Smooth muscle cell (in vitro differentiated cells): ENCODE data around the gene TRIM25. TPM values are rescaled to one million over a fixed set of nuclear protein-coding genes. Genes with fewer than 3 reads are reported as not detected.

Source experiments
- DNase-seq: peaks from one replicate; lab custom pipeline; 2025; ENCODE audit not compliant: unreplicated experiment; lab: John Stamatoyannopoulos, UW
- H2AFZ ChIP-seq: fragments of 200-600 bp; sonication (generic); 2 replicates; pipeline ENCODE4 v1.6.0; 2016; ENCODE audit warnings: antibody characterized with exemption, low read depth, mild to moderate bottlenecking
- H3F3A ChIP-seq: fragments of 200-600 bp; sonication (generic); 2 replicates; pipeline ENCODE4 v1.6.0; 2017; ENCODE audit warnings: antibody characterized with exemption, low read depth
- H3K27ac ChIP-seq: fragments of 200-600 bp; sonication (generic); 2 replicates; pipeline ENCODE4 v1.5.1; 2016; ENCODE audit warnings: low read depth, mild to moderate bottlenecking
- H3K27me3 ChIP-seq: fragments of 200-600 bp; sonication (generic); 2 replicates; pipeline ENCODE4 v1.6.1; 2016; ENCODE audit warnings: low read depth, mild to moderate bottlenecking
- H3K36me3 ChIP-seq: fragments of 200-600 bp; sonication (generic); 2 replicates; pipeline ENCODE4 v1.5.1; 2016; ENCODE audit warnings: low read depth
- H3K4me1 ChIP-seq: fragments of 200-600 bp; sonication (generic); 2 replicates; pipeline ENCODE4 v1.5.1; 2016; ENCODE audit warnings: low read depth
- H3K4me2 ChIP-seq: fragments of 200-600 bp; sonication (generic); 2 replicates; pipeline ENCODE4 v1.6.0; 2016; ENCODE audit warnings: mild to moderate bottlenecking
- H3K4me3 ChIP-seq: fragments of 200-600 bp; sonication (generic); 2 replicates; pipeline ENCODE4 v1.5.1; 2016; ENCODE audit warnings: mild to moderate bottlenecking
- H3K79me2 ChIP-seq: fragments of 200-600 bp; sonication (generic); 2 replicates; pipeline ENCODE4 v1.6.0; 2016; ENCODE audit warnings: low read depth, mild to moderate bottlenecking
- H3K9ac ChIP-seq: fragments of 200-600 bp; sonication (generic); 2 replicates; pipeline ENCODE4 v1.6.0; 2016; ENCODE audit warnings: low read depth
- H3K9me3 ChIP-seq: fragments of 200-600 bp; sonication (generic); replicated peaks from 2 replicates; pipeline ENCODE4 v1.5.1; 2016; ENCODE audit warnings: low read depth
- H4K20me1 ChIP-seq: fragments of 200-600 bp; sonication (generic); 2 replicates; pipeline ENCODE4 v1.6.0; 2016; ENCODE audit warnings: low read depth
- WGBS: methylation state at CpG from one replicate; pipeline ENCODE4 v1.1.7; 2016; ENCODE audit warnings: low lambda C conversion rate; 5-methylcytosine and 5-hydroxymethylcytosine counted together
- polyA plus RNA-seq: library from polyadenylated mRNA; unstranded; fragments of >200 nt; fragmentation: Nextera tagmentation; extraction: Ambion mirVana; gene quantifications from 2 replicates; pipeline ENCODE4 v1.2.1, GENCODE V29; 2016
- total RNA-seq: library from RNA; depleted of rRNA; stranded (reverse); fragments of >200 nt; gene quantifications from 2 replicates; pipeline ENCODE4 v1.2.3, GENCODE V29; 2014
- TF ChIP-seq, protein P1 (sequence below): fragments of 200-600 bp; sonication (generic); IDR thresholded peaks from 2 replicates; pipeline ENCODE4 v1.5.1; 2017; ENCODE audit warnings: borderline replicate concordance, mild to moderate bottlenecking, antibody characterized with exemption; ENCODE audit not compliant: insufficient read depth, poor library complexity, severe bottlenecking

TRIM25 gene
- total and polyA plus RNA-seq, 2 experiments from 2014 or later = 2.6 to 7.1 TPM

- no peaks in the 10 kb centered on the region for H3K27me3 ChIP-seq
- H3K4me3 ChIP-seq = no peak overlapping the region
- H2AFZ ChIP-seq = no peak overlapping the region
- no peak overlapping the region for H3K9ac ChIP-seq
- no peaks in the 10 kb centered on the region for H3K9me3 ChIP-seq
- no peak for DNase-seq
- H3K27ac ChIP-seq = no peak overlapping the region
- WGBS = over 99% methylated on average over 7 of the region's 7 CpGs
- no peaks in the 10 kb centered on the region for H3K4me1 ChIP-seq
- H3K79me2 ChIP-seq = no peaks in the 10 kb centered on the region
- H3F3A ChIP-seq = no peaks in the 10 kb centered on the region
- no peaks in the 10 kb centered on the region for H4K20me1 ChIP-seq
- H3K4me2 ChIP-seq = no peak overlapping the region
- H3K36me3 ChIP-seq = no peaks in the 10 kb centered on the region
- TF ChIP-seq, protein P1, sequence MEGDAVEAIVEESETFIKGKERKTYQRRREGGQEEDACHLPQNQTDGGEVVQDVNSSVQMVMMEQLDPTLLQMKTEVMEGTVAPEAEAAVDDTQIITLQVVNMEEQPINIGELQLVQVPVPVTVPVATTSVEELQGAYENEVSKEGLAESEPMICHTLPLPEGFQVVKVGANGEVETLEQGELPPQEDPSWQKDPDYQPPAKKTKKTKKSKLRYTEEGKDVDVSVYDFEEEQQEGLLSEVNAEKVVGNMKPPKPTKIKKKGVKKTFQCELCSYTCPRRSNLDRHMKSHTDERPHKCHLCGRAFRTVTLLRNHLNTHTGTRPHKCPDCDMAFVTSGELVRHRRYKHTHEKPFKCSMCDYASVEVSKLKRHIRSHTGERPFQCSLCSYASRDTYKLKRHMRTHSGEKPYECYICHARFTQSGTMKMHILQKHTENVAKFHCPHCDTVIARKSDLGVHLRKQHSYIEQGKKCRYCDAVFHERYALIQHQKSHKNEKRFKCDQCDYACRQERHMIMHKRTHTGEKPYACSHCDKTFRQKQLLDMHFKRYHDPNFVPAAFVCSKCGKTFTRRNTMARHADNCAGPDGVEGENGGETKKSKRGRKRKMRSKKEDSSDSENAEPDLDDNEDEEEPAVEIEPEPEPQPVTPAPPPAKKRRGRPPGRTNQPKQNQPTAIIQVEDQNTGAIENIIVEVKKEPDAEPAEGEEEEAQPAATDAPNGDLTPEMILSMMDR = no peak
Measured at GRCh38 chr17:56890906-56891674, 22.8 kb downstream of the TRIM25 start.

DNA sequence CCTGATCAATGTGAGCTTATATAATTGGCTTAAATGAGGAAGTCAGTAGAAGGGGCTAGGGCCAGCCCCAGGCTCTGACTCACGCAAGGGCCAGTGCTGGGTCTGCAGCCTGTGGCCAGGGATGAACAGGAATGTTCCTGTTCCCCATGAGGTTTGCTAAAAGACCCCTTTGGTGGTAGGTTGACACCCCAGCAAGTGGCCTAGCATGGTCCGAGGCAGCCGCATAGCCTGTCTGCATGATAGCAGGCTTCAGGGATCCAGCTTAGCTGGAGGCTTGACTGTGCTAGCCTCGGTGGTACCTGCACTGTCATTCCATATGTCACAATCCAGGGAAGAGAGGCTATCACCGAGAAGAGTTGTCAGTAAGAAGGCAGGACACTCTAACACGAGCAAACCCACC is 23.5 kb downstream of the TRIM25 start:
- no peaks in the 10 kb centered on the region for H3K36me3 ChIP-seq
- H3K79me2 ChIP-seq = no peaks in the 10 kb centered on the region
- H3K27ac ChIP-seq = no peak overlapping the region
- H3K4me3 ChIP-seq = no peak overlapping the region
- no peak overlapping the region for H3K4me2 ChIP-seq
- TF ChIP-seq, protein P1 = no peak
- 93% methylated on average over 6 of the region's 6 CpGs for WGBS
- no peaks in the 10 kb centered on the region for H4K20me1 ChIP-seq
- no peaks in the 10 kb centered on the region for H3K27me3 ChIP-seq
- H3K9me3 ChIP-seq = no peaks in the 10 kb centered on the region
- H3K4me1 ChIP-seq = no peaks in the 10 kb centered on the region
- H3F3A ChIP-seq = no peaks in the 10 kb centered on the region
- H2AFZ ChIP-seq = no peak overlapping the region
- H3K9ac ChIP-seq = no peak overlapping the region
- no peak for DNase-seq

GRCh38 chr17:56887552-56888467 is 26.0 kb downstream of the TRIM25 start:
- no peak for DNase-seq
- Histone ChIP-seq H3K27me3 (no peaks in the 10 kb centered on the region), H3K4me2 (no peak overlapping the region), H3K4me3 (no peak overlapping the region), H3K9me3 (no peaks in the 10 kb centered on the region), H4K20me1 (no peaks in the 10 kb centered on the region), H3K4me1 (no peaks in the 10 kb centered on the region), H3K27ac (no peak overlapping the region), H3K79me2 (no peaks in the 10 kb centered on the region), H3K36me3 (no peaks in the 10 kb centered on the region), H3F3A (no peaks in the 10 kb centered on the region), H2AFZ (no peak overlapping the region), H3K9ac (no peak overlapping the region)
- WGBS = 93% methylated on average over 9 of the region's 9 CpGs
- TF ChIP-seq, protein P1 = no peak
